OCI-LY3 (cell line): ENCODE measurements around the gene HNMT.

Experiments used
- CTCF ChIP-seq: fragments of 200-600, 300-600 bp; sonication (generic); IDR thresholded peaks from 2 replicates; pipeline ENCODE4 v1.5.1; 2014; ENCODE audit warnings: antibody characterized with exemption, low read length, low read depth
- EZH2phosphoT487 ChIP-seq: fragments of 200-600 bp; shearing (Covaris generic); IDR thresholded peaks from 2 replicates; pipeline ENCODE4 v1.6.1; 2018; ENCODE audit warnings: antibody characterized with exemption, mixed run types, low read depth

GRCh38 chr2:138028538-138028937, 64.3 kb downstream of the HNMT start:
- TF ChIP-seq CTCF (no peak), EZH2phosphoT487 (no peak)
